CD4-positive, alpha-beta T cell treated with Interferon gamma for 1 hour (primary cell): ENCODE measurements around the gene PIK3IP1.
"Not testable (repeated sequence)": the region's sequence is repeated elsewhere in the genome, so short reads cannot be mapped to it uniquely, and the experiment has no call there.

ENCODE experiments used
- DNase-seq: peaks from one replicate; pipeline ENCODE4 v3.0.0-alpha.2; 2020

Gene PIK3IP1, protein sequence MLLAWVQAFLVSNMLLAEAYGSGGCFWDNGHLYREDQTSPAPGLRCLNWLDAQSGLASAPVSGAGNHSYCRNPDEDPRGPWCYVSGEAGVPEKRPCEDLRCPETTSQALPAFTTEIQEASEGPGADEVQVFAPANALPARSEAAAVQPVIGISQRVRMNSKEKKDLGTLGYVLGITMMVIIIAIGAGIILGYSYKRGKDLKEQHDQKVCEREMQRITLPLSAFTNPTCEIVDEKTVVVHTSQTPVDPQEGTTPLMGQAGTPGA

DNA sequence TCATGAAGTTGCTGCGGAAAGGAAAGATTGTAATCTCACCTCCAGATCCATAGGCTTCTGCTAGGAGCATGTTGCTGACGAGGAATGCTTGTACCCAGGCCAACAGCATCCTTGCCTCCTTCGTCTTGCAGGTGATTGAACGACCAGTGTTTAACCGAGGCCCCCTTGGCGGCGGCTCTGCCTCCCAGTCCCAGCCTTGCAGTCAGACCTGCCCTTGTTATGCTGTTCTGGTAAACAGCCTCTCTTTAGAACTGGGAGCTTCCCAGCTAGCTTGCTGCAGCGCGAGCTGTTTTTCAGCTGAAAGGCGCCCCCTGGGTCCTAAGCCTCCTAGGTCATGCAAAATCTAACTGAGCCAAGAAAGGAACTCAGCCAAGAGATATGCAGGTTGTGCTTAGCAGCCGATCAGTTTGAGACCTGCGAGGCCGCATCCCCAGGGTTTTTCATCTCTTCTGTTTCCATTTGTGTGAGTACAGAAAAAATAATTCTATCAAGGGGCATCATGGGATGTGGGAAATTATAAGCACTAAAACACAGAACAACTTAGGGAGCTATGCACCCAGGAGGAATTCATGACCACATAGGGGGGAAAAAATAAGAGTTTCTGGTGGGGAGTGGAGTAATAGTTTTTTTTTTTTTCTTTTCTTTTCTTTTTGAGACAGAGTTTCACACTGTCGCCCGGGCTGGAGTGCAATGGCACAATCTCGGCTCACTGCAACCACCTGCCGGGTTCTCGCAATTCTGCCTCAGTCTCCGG is at the start of gene PIK3IP1:
PIK3IP1 (minus strand) TSS at position 253 of the 754 bp plus-strand sequence; CDS start at position 109, 144 bp downstream.
- peak; percentile 88 for DNase-seq

DNA sequence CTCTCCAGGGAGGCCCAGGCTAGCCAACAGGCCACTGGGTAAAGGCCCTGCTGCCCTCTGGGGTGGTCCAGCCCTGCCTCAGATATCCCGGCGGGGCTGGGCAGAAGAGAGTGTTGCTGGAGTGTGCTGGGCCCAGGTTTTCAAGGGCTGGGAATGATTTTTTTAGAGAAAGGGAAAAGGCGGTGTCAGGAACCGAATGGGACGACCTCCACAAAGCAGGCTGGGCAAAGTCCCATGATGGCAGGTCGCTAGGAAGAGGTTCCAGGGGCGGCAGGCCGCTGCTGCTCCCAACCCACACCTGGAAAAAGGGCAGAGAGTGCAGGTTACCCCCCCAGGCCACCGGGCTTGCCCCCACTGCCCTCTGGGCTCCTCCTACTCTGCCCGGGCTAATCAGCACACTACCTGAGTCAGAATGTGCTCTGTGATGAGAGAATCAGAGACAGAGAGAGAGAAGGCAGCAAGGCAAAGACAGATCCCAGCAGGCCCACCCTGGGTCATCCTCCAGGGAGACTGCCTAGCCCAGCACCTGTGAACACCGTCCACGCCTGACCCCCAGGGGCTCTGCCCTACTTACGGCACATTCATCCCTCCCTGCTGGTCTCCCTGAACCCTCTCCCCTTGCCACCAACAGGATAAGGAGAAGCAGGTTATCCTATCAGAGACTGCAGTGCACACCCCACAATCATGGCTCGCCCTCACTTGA is 49.2 kb upstream of the PIK3IP1 start:
- no peak for DNase-seq

DNA sequence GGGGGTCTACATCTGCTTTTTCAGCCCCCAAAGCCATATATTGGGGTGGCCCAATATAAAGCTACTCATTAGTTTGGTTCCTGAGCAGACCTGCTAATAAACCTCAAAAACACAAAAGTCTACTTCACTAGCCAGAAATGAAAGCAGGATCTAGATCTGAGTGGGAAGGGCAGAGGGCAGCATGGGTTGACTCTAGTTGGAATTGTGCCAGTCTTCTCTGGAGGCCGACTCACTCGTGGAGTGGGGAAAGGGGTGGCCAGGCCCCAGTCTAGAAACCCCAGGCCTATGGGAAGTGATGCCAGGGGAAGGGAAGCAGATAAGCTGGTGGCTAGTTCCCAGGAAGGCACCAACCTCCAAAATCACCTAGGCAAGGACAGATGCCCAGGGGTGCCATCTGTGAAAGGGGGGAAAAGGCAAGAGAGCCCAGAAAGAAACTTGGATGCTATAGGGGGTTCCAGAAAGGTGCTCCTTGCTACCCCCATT is 48.5 kb upstream of the PIK3IP1 start:
- DNase-seq = no peak

DNA sequence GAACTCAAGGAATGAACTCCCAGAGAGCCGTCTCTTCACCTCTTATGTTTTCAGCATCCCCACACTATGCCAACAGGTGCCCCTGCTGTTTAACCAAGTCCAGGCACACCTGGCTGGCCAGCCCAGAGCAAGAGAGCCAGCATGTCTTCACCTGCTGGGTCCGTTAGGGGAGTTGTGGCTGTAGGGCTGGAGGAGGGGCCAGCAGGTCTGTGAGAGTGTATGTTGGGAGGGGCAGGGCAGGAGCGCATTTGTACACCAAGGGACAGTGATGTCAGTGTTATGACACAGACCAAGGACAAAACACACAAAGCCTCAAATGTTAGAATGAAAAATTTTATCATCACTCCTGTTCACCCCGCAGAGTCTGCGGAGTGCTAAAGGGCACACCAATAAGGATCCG is 48.1 kb upstream of the PIK3IP1 start:
- no peak for DNase-seq

DNA sequence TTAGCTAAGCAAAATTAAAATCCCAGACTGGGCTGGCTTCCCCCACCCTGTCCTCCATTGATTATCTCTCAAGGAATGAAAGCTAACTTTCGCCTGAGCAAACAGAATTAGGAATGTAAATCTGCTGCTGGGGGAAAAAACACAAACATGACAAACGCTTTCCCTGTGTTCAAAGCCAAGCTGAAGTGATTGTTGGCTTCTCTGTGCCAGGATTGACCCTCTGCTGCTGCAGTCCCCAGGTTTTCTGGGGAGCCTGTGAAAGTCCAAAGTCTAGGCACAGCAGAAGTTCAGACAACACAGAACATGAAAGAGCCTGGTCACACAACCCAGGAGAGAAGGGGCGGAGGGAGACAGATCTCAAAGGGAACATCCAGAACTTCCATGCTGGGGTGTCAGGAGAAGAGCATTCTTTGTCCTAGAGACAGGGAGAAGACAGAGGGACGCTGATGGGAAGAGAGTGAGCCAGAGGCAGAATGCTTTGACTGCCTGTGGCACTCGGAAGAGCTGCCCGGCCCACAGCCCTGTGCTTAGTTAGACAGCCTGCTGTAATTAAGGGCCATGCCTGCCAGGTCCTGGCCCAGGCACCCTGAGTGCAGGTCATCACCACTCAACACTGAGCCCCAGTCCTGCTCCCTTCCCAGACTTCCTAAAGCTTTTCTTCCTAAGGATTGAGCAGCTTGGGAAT is 47.0 kb upstream of the PIK3IP1 start:
- DNase-seq = no peak

DNA sequence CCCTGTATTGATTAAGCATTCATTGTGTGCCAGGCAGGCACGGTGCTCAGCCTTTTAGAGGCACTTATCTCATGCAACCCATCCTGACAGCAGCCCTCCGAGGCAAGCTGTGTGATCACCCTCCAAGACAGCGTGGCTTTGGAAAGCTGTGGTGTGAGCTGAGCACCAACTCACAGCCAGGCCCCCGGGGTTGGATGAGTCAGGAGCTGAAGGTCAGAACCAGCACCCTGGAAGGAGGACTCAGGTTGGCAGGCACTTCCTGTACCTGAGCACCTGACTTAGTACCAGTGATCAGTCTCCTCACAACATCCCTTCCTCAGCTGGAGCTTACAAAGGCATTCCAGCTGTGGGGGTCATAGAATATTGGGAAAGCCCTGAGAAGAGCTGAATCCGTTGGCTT is 44.9 kb upstream of the PIK3IP1 start:
- no peak for DNase-seq

DNA sequence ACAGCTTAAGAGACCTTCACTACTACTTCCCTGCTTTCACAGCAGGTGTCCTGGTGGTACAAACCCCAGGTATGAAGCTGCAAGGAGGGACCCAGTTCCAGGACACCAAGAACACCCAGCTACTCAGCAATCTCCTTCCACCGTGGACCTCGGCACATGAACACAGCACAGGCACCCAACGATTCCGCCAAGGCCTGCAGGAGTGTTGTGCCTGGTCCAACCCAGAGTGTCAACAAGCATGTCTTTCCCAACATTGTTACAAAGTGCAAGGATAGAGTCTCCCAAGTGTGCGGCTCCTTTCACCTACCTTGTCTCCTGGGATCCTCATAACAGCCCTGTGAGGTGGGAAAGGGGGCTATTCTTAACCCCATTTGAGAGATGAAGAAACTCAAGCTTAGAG is 42.0 kb upstream of the PIK3IP1 start:
- no peak for DNase-seq

DNA sequence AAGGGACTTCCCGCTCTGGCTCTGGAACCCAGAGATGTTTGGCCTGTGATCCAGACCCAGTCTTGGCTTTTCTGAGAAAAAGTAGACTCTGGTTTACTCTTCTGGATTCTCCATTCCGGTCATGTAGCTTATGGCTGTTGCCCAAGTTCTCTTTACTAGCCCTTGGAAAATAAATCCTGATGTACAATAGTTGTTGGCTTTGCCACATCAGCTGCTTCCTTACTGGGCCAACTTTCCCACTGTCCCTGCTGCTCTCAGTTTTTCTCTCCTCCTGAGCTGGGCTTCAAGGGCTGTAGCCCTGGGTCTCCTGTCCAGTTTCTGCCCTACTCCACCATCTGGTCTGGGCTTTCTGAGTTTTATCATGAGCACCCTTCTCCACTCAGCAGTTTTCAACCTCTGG is 41.4 kb upstream of the PIK3IP1 start:
- no peak for DNase-seq

DNA sequence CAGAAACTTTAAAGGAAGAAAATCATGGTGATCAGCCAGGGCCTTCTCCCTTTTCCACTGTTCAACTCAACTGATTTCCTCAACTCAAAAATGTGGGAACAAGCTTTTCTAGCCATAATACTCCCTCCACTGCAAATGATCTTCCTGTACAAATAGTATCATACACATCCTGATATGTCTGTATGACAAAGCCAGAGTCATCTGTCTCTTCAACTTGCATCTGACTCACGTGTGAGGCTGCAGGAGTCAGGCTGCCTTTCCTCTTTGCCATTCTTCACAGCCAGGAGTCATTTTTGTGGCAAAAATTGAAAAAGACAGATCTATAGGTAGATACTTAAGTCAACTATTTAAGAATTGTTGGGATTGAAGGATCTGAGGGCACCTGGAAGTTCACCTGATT is 40.6 kb upstream of the PIK3IP1 start:
- DNase-seq = no peak

DNA sequence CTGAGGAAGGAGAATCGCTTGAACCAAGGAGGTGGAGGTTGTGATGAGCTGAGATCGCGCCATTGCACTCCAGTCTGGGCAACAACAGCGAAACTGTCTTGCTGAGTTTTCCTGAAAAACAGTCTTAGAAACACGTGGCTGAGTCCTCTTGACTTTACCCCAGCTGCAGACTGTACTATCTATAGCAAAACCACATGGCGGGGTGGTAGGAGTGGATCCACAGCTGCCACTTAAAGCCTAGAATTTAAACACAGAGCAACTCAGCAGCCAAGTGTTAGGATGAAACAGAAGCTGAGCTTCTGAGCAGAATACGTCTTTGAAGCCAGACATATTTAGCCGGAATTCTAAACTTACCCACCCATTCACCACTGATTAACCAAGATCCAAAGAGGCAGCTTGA is 39.7 kb upstream of the PIK3IP1 start:
- DNase-seq = no peak

DNA sequence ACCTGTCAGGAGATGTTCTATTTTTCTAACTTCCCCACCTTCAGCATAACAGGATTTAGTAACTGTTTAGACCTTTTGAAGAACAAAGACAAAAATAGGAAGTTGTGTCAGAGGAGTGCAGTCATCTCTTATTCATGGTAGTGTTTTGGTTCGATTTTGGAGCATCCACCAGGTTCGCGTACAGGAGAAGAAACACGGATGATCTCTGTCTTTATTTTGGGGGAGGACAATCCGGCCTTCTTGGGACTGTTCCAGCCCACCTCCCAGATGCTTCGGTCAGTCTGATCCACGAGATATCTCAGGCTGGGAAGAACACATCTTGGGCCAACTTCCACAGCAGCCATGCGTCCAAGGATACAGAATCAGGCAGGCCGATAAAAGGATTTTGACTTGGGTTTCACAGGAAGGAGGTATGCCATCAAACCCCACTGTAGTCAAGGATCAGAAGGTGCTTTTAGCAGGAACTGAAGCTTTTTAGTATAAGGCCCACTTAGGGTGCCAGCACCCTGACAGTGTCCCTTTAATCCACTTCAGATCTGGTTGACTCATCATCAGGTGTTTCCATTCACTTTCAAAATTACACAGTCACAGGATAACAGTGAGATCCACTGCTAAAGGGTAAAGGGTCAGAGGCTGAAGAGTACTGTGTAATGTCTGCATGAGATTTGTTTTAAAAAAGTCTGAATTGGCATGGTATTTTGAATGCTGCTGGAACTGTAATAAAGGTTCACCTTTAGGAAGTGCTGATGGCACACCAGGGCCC is 37.3 kb upstream of the PIK3IP1 start:
- no peak for DNase-seq

DNA sequence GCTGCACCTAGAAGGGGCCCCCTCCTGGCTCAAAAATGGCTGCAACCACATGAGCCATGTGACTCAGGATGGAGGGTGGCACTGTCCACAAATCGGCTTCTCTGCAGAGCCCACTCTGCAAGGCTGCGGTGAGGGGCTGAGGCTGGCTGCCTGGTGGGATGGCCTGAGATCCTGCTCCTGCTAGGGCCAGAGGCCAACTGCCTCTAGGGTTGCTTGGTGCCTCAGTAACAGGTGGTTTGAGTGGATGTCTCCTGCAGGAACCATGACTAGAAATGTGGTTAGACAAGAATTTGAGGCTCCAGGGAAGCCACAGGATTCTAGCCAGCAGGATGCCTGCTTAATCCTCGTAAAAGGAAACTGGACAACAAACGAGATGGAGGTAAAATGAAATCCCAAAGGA is 36.7 kb upstream of the PIK3IP1 start:
- no peak for DNase-seq

DNA sequence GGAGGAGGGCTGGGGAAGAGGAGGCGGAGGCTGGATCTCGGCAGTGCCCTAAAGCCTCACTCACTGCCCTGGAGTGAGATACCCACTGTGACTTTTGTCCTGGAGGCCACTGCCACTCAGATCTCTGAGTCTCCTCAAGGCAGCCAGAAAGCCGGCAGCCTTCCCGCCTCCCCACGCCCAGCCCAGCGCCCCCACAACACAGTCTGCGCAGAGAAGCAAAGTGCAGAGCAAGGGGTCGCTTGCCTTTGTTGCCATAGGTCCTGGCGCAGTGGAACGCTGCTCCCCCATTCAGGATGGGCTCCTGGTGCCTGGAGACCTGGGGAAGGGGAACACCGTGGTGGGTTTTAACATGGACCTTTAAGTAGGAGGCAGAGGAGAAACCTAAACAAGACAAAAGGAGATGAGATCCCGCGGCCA is 36.3 kb upstream of the PIK3IP1 start:
- DNase-seq = no peak

DNA sequence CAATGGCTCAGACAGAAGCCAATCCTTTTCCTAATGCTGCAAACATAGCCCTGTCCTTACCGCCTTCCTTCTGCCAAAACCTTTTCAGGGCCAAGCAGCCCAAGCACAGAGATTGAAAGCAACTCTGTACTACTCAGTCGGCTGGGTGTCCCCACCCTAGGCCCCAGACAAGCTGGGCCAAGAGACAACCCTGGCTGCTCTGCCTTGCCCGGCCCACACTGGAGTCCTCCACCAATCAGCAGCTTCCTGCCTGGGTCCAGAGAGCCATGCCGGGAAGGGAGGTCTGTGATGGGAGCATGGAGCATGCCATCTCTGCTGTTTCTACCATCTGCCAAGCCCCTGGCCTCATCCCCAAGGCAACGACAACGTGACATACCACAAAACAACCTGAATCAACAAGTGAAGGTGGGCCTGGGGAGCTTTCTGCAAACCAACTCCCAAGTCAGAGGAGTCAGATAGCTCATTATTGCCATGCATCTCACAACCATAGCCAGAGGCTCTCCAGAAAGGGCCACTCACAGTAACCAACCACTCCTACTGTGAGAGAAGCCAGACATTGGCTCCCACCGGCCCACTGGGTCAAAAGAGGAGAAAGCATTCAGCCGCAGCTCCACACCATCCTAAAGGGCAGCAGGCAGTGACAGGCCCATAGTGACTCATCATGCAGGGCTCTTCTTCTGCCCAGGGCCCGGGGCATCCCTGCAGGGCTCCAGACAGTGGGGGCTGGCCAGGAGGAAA is 35.7 kb upstream of the PIK3IP1 start:
- DNase-seq = no peak

DNA sequence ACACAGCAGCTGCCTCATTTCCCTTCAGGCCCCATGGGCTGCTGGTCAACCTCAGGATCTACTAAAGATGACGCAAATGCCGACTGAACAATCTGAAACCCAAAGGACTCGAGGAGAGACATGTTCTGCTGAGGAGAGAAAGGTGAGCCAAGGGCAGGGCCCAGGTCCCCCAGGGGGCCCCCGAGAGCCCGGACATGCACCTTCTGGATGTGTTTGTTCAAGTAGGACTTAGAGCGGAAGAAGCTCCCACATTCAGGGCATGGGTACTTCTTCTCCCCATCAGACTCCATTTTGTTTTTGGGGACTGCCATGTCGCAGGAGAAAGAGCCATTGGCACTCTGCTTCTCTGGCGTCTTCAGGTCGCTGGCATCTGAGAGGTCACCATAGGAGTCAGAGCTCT is 34.6 kb upstream of the PIK3IP1 start:
- no peak for DNase-seq

DNA sequence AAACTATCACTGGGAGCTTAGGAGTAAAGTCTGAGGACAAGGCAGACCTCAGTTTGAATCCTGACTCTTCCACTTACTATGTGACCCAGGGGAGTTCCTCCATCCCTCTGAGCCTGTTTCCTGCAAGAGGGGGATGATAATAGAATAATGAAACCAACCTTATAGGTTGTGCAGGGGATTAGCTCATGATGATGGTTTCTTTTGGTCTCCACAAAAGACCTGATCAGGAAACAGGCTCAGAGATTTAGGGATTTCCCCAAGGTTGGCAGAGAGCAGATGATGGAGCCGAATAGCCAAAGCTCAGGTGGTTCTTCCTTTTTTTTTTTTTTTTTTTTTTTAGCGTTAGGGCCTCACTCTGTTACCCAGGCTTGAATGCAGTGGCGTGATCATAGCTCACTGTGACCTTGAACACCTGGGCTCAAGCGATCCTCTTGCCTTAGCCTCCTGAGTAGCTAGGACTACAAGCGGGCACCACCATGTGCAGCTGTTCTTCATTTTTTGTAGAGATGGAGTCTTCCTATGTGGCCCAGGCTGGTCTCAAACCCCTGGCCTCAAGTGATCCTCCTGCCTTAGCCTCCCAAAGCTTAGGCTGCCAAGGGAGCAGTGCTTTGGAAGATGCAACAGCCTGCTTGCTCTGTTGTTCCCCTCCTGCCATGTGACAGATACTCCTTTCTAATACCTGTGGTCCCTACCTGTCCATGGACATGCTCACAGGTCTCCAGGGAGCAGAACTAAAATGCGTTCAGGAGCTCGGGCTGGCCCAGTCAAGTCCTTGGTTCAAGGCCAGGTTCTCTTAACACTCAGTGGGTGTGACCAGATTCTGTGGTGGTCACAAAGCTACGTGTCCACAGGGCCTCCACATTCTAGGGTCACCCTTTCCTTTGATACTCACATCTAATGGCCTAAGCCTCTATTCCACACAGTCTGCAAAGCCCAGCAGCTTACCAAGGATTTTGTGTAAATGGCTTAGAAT is 31.6 kb upstream of the PIK3IP1 start:
- DNase-seq = no peak

DNA sequence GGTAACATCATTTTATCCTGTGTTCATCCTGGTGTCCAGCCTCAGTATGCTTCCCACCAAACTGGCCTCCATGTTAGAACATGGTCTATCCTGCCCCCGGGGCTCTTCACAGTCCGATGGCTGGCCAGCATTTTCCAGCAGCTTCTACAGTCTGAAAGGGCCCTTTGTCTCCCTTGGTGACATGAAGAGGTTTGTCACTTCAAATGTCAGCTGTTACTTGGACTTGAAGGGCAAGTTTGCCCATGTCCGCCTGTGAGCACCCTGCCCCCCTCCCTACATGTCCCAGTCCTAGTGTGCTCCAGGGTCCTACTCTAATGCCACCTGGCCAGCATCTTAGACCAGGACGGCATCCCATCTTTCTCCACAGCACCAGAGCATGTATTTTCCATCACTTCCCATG is 29.1 kb upstream of the PIK3IP1 start:
- no peak for DNase-seq

DNA sequence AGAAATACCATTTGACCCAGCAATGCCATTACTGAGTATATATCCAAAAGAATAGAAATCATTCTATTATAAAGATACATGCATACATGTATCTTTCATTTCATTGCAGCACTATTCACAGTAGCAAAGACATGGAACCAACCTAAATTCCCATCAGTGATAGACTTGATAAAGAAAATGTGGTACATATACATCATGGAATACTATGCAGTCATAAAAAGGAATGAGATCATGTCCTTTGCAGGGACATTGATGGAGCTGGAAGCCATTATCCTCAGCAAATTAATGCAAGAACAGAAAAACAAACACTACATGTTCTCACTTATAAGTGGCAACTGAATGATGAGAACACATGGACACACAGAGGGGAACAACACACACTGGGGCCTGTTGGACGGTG is 21.9 kb upstream of the PIK3IP1 start:
- not testable (repeated sequence) for DNase-seq

DNA sequence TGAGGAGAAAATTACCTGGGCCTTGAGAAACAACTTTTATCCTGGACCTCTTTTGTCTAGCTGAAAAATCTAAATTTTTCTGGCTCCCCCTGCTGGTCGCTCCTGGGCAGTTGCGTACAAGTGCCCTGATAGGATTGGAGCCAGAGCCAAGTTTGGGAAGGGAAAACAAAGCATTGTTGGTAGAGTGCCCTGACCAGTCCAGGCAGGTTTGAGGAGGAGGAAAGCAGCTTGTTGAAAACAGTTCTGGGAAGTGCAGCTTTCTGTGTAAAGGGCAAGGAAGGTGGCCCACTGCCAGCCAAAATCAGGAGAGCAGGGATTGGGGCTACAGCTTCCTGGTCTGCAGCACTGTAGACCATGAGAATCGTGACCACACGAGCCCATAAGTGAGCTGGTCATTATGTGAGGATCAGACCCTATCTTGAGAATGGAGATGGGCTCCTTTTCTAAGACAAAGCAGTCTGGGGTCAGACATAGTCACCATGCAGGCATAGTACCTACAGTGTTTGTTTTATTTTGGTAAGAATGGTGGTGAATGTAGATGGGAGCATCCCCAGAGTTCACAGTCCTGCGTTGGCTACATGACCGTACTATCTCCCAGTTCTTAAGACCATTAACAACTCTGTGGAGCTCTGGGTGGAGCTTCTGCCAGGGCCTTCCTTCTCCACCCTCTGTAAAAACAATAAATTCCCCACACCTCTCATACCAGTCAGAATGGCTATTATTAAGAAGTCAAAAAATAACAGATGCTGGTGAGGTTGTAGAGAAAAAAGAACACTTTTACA is 21.3 kb upstream of the PIK3IP1 start:
- DNase-seq = peak; percentile 41

DNA sequence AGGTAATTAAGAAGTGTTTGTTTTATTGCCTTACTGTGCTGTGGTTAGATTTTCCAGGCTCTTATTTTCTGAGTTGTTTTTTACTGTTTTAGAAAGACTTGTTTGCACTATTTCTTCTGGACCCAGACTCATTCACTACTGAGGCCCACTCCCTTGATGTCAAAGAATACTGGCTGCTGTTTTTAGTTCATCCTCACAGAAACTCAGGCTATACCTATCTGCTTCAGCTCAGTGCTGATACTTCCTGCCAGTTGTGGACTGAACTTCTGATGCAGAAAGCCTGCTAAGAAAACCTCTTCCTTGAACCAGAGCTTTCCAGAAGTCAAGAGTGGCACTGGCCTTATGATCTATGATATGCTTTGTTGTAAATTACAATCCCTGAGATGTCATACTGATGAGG is 15.9 kb upstream of the PIK3IP1 start:
- DNase-seq = no peak
